ENCODE results near the gene CDKN1C. TPM values are rescaled to one million over a fixed set of nuclear protein-coding genes. Genes with fewer than 3 reads are reported as not detected.
A peak's percentile ranks its signal among the peaks of the same experiment; 100 is the strongest.

The CDKN1C gene
- total and polyA plus RNA-seq, 2 of the 8 experiments (the other 6 are each of a cell fraction or from before 2014, with no cell fraction given) = 12.8 to 14.1 TPM

DNA sequence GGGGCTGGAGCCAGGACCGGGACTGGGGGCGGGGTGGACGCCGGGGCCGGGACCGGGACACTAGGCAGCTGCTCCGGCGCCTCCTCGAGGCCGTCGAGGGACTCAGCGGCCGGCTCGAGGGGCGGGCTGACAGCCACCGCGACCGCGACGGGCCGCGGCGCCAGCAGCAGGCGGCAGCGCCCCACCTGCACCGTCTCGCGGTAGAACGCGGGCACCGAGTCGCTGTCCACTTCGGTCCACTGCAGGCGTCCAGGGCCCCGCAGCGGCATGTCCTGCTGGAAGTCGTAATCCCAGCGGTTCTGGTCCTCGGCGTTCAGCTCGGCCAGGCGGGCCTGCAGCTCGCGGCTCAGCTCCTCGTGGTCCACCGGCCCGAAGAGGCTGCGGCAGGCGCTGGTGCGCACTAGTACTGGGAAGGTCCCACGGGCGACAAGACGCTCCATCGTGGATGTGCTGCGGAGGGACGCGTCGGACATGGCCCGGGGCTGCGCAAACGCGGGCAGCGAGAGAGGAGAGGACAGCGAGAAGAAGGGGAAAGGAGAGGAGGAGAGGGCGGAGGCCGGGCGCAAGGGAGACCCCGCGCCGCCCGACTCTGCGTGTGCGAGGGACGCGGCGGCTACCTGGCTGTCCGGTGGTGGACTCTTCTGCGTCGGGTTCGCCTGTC lies 428 bp downstream of the CDKN1C start (continued):
- no peak for TF ChIP-seq CHD7 (IDR thresholded peaks at IDR 0.05; ENCODE audit: insufficient replicate concordance, low read length)
- TF ChIP-seq GABPA (IDR thresholded peaks at IDR 0.05; ENCODE audit: borderline replicate concordance, insufficient read depth, low read length) = peak; percentile 69; the same call in 1 of the 2 replicates
- no peak for TF ChIP-seq SP4 (IDR thresholded peaks at IDR 0.05; ENCODE audit: low read length)
- no peak for TF ChIP-seq HDAC6 (IDR thresholded peaks at IDR 0.05; ENCODE audit: low read depth, low read length)
- no peak for TF ChIP-seq RFX5 (IDR thresholded peaks at IDR 0.05; ENCODE audit: borderline replicate concordance, low read depth, low read length)
- TF ChIP-seq CHD1 (IDR thresholded peaks at IDR 0.05; ENCODE audit: low read depth, low read length) = no peak
- peak; percentile 88 for TF ChIP-seq MAX (IDR thresholded peaks at IDR 0.05)
- TF ChIP-seq, protein P1, sequence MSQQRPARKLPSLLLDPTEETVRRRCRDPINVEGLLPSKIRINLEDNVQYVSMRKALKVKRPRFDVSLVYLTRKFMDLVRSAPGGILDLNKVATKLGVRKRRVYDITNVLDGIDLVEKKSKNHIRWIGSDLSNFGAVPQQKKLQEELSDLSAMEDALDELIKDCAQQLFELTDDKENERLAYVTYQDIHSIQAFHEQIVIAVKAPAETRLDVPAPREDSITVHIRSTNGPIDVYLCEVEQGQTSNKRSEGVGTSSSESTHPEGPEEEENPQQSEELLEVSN (IDR thresholded peaks at IDR 0.05) = peak; percentile 90
- TF ChIP-seq TCF12 (IDR thresholded peaks at IDR 0.05; ENCODE audit: low read depth, low read length) = no peak
- no peak for TF ChIP-seq JUND (IDR thresholded peaks at IDR 0.05; ENCODE audit: low read length)

Data from H1 (cell line).